ENCODE measurements around the gene NUP214. TPM values are rescaled to one million over a fixed set of nuclear protein-coding genes. Genes with fewer than 3 reads are reported as not detected.
A peak's percentile ranks its signal among the peaks of the same experiment; 100 is the strongest.

NUP214 gene
- total RNA-seq, 6 experiments from 2014 or later = 34.2 to 43.7 (median 39.3) TPM

DNA sequence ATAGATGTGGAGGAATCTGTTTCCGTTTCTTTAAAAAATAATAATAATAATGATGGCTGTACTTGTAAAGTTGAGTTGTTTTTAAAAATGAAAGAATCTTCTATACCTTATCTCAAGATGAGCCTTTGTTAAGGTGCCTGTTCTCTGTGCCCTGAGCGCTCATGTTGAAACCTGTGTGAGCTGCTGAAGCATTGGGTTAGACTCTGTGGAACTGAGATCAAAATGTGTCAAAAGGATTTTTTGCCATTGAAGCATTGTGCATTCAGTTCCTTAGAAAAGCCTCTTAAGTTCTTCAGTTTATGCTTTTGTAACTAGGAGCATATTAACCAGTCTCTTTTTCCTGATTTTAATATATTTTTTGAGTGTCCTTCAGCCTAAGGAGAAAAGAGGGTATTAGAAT is 67.7 kb downstream of the NUP214 start:
- Mint-ChIP-seq H3K36me3 (ENCODE audit: low read depth) (peaks cover 22% of the 10 kb centered on the region), H3K9me3 (no peaks in the 10 kb centered on the region), H3K4me3 (no peak overlapping the region), H3K4me1 (ENCODE audit: low read depth) (no peaks in the 10 kb centered on the region; the same call in 1 of the 2 replicates), H3K27ac (no peak overlapping the region), H3K27me3 (ENCODE audit: insufficient read depth) (no peaks in the 10 kb centered on the region; the same call in 1 of the 2 replicates)
- no peak for DNase-seq
- TF ChIP-seq, protein P1, sequence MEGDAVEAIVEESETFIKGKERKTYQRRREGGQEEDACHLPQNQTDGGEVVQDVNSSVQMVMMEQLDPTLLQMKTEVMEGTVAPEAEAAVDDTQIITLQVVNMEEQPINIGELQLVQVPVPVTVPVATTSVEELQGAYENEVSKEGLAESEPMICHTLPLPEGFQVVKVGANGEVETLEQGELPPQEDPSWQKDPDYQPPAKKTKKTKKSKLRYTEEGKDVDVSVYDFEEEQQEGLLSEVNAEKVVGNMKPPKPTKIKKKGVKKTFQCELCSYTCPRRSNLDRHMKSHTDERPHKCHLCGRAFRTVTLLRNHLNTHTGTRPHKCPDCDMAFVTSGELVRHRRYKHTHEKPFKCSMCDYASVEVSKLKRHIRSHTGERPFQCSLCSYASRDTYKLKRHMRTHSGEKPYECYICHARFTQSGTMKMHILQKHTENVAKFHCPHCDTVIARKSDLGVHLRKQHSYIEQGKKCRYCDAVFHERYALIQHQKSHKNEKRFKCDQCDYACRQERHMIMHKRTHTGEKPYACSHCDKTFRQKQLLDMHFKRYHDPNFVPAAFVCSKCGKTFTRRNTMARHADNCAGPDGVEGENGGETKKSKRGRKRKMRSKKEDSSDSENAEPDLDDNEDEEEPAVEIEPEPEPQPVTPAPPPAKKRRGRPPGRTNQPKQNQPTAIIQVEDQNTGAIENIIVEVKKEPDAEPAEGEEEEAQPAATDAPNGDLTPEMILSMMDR (IDR thresholded peaks at IDR 0.05) = no peak

GRCh38 chr9:131194762-131195161 is 69.4 kb downstream of the NUP214 start:
- H3K4me1 Mint-ChIP-seq (ENCODE audit: low read depth) = no peaks in the 10 kb centered on the region; the same call in 1 of the 2 replicates
- no peaks in the 10 kb centered on the region; the same call in 1 of the 2 replicates for H3K27me3 Mint-ChIP-seq (ENCODE audit: insufficient read depth)
- H3K9me3 Mint-ChIP-seq = no peaks in the 10 kb centered on the region
- H3K4me3 Mint-ChIP-seq = no peak overlapping the region
- TF ChIP-seq, protein P1 (IDR thresholded peaks at IDR 0.05) = no peak
- peaks cover 22% of the 10 kb centered on the region for H3K36me3 Mint-ChIP-seq (ENCODE audit: low read depth)
- H3K27ac Mint-ChIP-seq = peak overlapping the region; percentile 40
- no peak for DNase-seq

DNA sequence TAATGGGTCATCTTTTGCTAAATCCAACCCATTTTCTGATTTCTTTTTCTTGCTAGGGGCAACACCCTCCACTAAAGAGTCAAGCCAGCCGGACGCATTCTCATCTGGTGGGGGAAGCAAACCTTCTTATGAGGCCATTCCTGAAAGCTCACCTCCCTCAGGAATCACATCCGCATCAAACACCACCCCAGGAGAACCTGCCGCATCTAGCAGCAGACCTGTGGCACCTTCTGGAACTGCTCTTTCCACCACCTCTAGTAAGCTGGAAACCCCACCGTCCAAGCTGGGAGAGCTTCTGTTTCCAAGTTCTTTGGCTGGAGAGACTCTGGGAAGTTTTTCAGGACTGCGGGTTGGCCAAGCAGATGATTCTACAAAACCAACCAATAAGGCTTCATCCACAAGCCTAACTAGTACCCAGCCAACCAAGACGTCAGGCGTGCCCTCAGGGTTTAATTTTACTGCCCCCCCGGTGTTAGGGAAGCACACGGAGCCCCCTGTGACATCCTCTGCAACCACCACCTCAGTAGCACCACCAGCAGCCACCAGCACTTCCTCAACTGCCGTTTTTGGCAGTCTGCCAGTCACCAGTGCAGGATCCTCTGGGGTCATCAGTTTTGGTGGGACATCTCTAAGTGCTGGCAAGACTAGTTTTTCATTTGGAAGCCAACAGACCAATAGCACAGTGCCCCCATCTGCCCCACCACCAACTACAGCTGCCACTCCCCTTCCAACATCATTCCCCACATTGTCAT is 72.0 kb downstream of the NUP214 start:
- Mint-ChIP-seq H3K4me3 (no peak overlapping the region), H3K27ac (no peak overlapping the region; the same call in 1 of the 2 replicates), H3K36me3 (ENCODE audit: low read depth) (peaks cover 25% of the 10 kb centered on the region), H3K4me1 (ENCODE audit: low read depth) (no peaks in the 10 kb centered on the region), H3K27me3 (ENCODE audit: insufficient read depth) (no peaks in the 10 kb centered on the region; the same call in 1 of the 2 replicates), H3K9me3 (no peaks in the 10 kb centered on the region)
- DNase-seq = no peak
- TF ChIP-seq, protein P1 (IDR thresholded peaks at IDR 0.05) = no peak

GRCh38 chr9:131198041-131198715 is 72.8 kb downstream of the NUP214 start:
- Mint-ChIP-seq H3K36me3 (ENCODE audit: low read depth) (peaks cover 22% of the 10 kb centered on the region), H3K9me3 (no peaks in the 10 kb centered on the region), H3K27ac (no peak overlapping the region; the same call in 1 of the 2 replicates), H3K4me1 (ENCODE audit: low read depth) (no peaks in the 10 kb centered on the region), H3K27me3 (ENCODE audit: insufficient read depth) (no peaks in the 10 kb centered on the region; the same call in 1 of the 2 replicates), H3K4me3 (no peak overlapping the region)
- no peak for DNase-seq
- TF ChIP-seq, protein P1 (IDR thresholded peaks at IDR 0.05) = no peak

GRCh38 chr9:131201856-131202255 is 76.5 kb downstream of the NUP214 start:
- H3K36me3 Mint-ChIP-seq (ENCODE audit: low read depth) = peaks cover 25% of the 10 kb centered on the region

More at GRCh38 chr9:131201856-131202255, 76.5 kb downstream of the NUP214 start:
- no peaks in the 10 kb centered on the region for H3K4me1 Mint-ChIP-seq (ENCODE audit: low read depth)
- no peak overlapping the region for H3K27ac Mint-ChIP-seq
- H3K27me3 Mint-ChIP-seq (ENCODE audit: insufficient read depth) = no peaks in the 10 kb centered on the region; the same call in none of the 2 replicates
- no peak for DNase-seq
- no peak overlapping the region for H3K4me3 Mint-ChIP-seq
- TF ChIP-seq, protein P1 (IDR thresholded peaks at IDR 0.05) = no peak
- no peaks in the 10 kb centered on the region for H3K9me3 Mint-ChIP-seq

Data from HFFc6 (cell line).